HFFc6 (cell line): Measurements from ENCODE around the gene MARCKSL1. TPM values are rescaled to one million over a fixed set of nuclear protein-coding genes. Genes with fewer than 3 reads are reported as not detected.
A peak's percentile ranks its signal among the peaks of the same experiment; 100 is the strongest.

Source experiments
- DNase-seq: peaks from one replicate; pipeline ENCODE4 v3.0.0-alpha.2; 2018
- H3K27ac Mint-ChIP-seq: 2 replicates; pipeline ENCODE4 v1.8.0; 2020; ENCODE audit warnings: mild to moderate bottlenecking, mixed read lengths
- H3K27me3 Mint-ChIP-seq: 2 replicates; pipeline ENCODE4 v1.8.0; 2021; ENCODE audit warnings: mild to moderate bottlenecking, moderate library complexity, mixed read lengths; ENCODE audit not compliant: insufficient read depth
- H3K36me3 Mint-ChIP-seq: 2 replicates; pipeline ENCODE4 v1.8.0; 2021; ENCODE audit warnings: low read depth, mixed read lengths
- H3K4me1 Mint-ChIP-seq: 2 replicates; pipeline ENCODE4 v1.8.0; 2020; ENCODE audit warnings: low read depth, mixed read lengths
- H3K4me3 Mint-ChIP-seq: 2 replicates; pipeline ENCODE4 v1.8.0; 2020; ENCODE audit warnings: mild to moderate bottlenecking, moderate library complexity, mixed read lengths
- H3K9me3 Mint-ChIP-seq: 2 replicates; pipeline ENCODE4 v1.8.0; 2020; ENCODE audit warnings: mild to moderate bottlenecking, mixed read lengths
- CTCF ChIP-seq: fragments of 200-600 bp; sonication (generic); IDR thresholded peaks from 2 replicates; pipeline ENCODE4 v1.5.0; 2021; ENCODE audit warnings: antibody characterized with exemption, mild to moderate bottlenecking
- total RNA-seq, 6 experiments: library from RNA; stranded (reverse); fragmentation: NEBNext Ultra II Directional; extraction: Animal tissue kit (Norgen Biotek cat#: 25700); gene quantifications; 2 replicates in 1 of 6; 3 replicates in 5 of 6; pipeline ENCODE4 v1.2.3, GENCODE V29; 2021

MARCKSL1 gene
- total RNA-seq, 6 experiments from 2014 or later = 7.8 to 12.8 (median 11.4) TPM

DNA sequence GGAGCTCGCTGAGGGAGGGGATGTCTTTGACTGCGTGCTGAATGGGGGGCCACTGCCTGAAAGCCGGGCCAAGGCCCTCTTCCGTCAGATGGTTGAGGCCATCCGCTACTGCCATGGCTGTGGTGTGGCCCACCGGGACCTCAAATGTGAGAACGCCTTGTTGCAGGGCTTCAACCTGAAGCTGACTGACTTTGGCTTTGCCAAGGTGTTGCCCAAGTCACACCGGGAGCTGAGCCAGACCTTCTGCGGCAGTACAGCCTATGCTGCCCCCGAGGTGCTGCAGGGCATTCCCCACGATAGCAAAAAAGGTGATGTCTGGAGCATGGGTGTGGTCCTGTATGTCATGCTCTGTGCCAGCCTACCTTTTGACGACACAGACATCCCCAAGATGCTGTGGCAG, 27.7 kb upstream of the MARCKSL1 start:
- DNase-seq = no peak
- no peak for TF ChIP-seq CTCF
- H3K4me1 Mint-ChIP-seq = peaks cover 5% of the 10 kb centered on the region; the same call in 1 of the 2 replicates
- no peak overlapping the region for H3K4me3 Mint-ChIP-seq
- peaks cover 6% of the 10 kb centered on the region for H3K27me3 Mint-ChIP-seq
- H3K27ac Mint-ChIP-seq = no peak overlapping the region
- H3K9me3 Mint-ChIP-seq = peaks cover 4% of the 10 kb centered on the region; the same call in 1 of the 2 replicates
- peaks cover 20% of the 10 kb centered on the region for H3K36me3 Mint-ChIP-seq

DNA sequence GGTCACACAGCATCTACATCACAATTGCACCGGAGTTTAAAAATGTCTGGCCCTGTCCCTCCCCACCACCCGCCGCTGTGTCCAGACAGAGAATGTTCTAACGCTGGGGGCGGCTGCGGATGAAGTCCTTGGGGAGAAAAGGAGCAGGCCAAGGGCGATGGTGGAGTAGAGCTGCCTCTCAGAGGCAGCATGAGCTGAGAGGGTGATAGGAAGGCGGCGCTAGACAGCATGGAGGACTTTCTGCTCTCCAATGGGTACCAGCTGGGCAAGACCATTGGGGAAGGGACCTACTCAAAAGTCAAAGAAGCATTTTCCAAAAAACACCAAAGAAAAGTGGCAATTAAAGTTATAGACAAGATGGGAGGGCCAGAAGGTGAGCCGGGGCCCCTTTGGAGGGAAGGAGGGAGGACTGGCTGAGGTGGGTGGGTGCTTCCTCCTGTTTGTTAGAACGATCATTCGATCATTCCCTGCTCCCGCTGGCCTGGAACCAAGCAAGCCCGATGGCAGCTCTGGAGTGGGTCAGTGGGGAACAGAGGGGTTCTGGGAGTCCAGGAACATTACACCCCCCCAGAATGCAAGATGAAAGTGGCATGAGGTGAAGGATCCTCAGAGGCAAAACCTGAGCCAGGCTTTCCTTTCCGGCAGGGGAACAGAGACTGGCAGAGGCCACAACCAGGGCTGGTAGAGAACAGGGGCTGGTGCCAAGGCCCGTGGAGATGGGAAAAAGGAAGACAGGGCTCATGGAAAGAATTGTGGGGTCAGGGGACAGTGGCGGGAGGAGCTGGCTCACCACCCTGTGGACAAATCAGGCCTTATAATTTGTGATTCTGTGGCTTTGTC, 26.7 kb upstream of the MARCKSL1 start, which contains the start of the genes FAM229A and TSSK3:
Gene FAM229A (minus strand): TSS at position 12 of the 840 bp plus-strand sequence. CDS start 394 bp downstream, outside the sequence.
Gene TSSK3 (plus strand): TSS at position 66 of the 840 bp plus-strand sequence. CDS start 163 bp downstream, at position 229.
- peaks cover 4% of the 10 kb centered on the region; the same call in 1 of the 2 replicates for H3K9me3 Mint-ChIP-seq
- H3K36me3 Mint-ChIP-seq = peaks cover 20% of the 10 kb centered on the region
- no peak for DNase-seq
- peaks cover 5% of the 10 kb centered on the region; the same call in 1 of the 2 replicates for H3K4me1 Mint-ChIP-seq
- TF ChIP-seq CTCF = no peak
- H3K4me3 Mint-ChIP-seq = no peak within 1 kb of the TSS
- peaks cover 6% of the 10 kb centered on the region for H3K27me3 Mint-ChIP-seq
- no peak within 1 kb of the TSS for H3K27ac Mint-ChIP-seq

DNA sequence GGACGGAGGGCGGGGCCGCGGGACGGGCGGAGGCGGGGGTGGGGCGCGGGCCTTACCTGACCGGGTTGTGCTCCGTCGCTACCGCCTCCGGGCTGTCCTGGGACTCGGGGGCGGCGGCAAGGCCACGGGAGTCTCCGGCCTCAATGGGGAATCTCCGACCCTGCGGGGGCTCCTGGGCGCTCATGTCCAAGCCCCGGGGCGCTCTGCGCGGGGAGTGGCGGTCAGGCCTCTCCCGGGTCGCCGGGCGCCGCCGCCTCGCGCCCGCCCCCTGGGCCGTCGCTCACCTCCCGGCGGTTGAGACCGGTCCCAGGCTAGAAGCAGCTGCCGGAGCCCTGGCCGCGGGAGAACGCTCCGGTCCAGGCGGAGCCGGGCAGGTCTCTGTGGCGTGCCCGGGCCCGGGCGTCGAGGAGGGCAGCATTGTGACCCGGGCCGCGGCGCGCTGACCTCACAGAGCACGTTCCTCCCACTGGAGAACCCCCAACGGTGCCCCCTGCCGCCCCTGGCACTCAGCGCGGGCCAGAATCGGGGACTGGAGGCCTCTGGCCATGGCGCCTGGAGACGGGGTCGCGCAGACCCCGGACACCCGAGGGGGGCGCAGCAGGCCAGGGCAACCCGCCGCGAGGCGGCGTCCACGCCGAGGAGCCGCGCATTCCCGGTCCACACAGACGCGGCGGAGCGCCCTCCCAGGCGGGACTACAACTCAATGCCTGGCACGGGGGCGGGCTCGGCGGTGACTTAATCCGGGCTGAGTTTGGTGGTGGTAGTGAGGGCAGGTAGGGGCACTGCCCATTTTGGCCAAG, 25.8 kb upstream of the MARCKSL1 start:
- H3K4me3 Mint-ChIP-seq = no peak overlapping the region
- DNase-seq = no peak

DNA sequence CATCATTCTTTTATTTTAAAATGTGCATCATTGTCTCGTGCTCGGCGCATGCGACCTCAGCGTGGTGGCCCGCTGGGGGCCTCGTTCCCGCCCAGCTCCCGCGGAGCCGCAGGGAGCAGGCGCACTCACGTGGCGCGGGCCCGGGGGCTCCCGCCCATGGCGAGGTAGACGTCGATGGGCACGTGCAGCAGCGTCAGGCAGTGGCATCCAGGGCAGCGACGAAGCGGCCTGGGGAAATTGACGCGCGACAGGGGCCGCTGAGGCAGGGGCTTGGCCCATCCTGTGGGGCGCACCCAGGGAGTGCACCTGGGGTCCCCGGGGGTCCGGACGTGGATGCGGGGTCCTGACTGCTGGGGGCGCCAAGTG, 25.3 kb upstream of the MARCKSL1 start:
- no peak for DNase-seq
- peaks cover 5% of the 10 kb centered on the region; the same call in 1 of the 2 replicates for H3K4me1 Mint-ChIP-seq

More for the DNA sequence above, 25.8 kb upstream of the MARCKSL1 start:
- Mint-ChIP-seq H3K4me1 (peaks cover 5% of the 10 kb centered on the region; the same call in 1 of the 2 replicates), H3K36me3 (peaks cover 20% of the 10 kb centered on the region), H3K27me3 (peaks cover 6% of the 10 kb centered on the region), H3K9me3 (peaks cover 4% of the 10 kb centered on the region; the same call in 1 of the 2 replicates), H3K27ac (no peak overlapping the region)
- TF ChIP-seq CTCF = peak; percentile 42

More for the DNA sequence above, 25.3 kb upstream of the MARCKSL1 start:
- peaks cover 20% of the 10 kb centered on the region for H3K36me3 Mint-ChIP-seq
- no peak overlapping the region for H3K27ac Mint-ChIP-seq
- TF ChIP-seq CTCF = no peak
- peaks cover 4% of the 10 kb centered on the region; the same call in 1 of the 2 replicates for H3K9me3 Mint-ChIP-seq
- H3K27me3 Mint-ChIP-seq = peaks cover 6% of the 10 kb centered on the region
- no peak overlapping the region for H3K4me3 Mint-ChIP-seq
